ENCODE results near the gene SLC2A4. TPM values are rescaled to one million over a fixed set of nuclear protein-coding genes. Genes with fewer than 3 reads are reported as not detected.

SLC2A4 gene
- total RNA-seq, 1 donor from 2014 or later, result 0.38 TPM

GRCh38 chr17:7251661-7252175 lies 29.8 kb upstream of the SLC2A4 start, which contains the start of gene CTDNEP1:
TSS of gene CTDNEP1 (minus strand) at chr17:7251734. CDS start at chr17:7251296, 438 bp downstream.
- Histone ChIP-seq H3K4me3 (ENCODE audit: low read depth, low read length) (peak within 1 kb of the TSS; percentile 81), H3K36me3 (ENCODE audit: control insufficient read depth, insufficient read depth, low read length) (peaks cover 3% of the 10 kb centered on the region), H3K27me3 (ENCODE audit: control insufficient read depth, insufficient read depth, low read length) (no peaks in the 10 kb centered on the region)
- no peak for TF ChIP-seq CTCF (IDR thresholded peaks at IDR 0.05; ENCODE audit: insufficient read depth, low read length, poor library complexity, severe bottlenecking)
- peak; percentile 99 for DNase-seq (ENCODE audit: low read depth)

- peak within 1 kb of the TSS; percentile 81 for H3K4me3 ChIP-seq (ENCODE audit: low read depth, low read length)
- peak; percentile 74 for DNase-seq (ENCODE audit: low read depth)
- no peaks in the 10 kb centered on the region for H3K27me3 ChIP-seq (ENCODE audit: control insufficient read depth, insufficient read depth, low read length)
- TF ChIP-seq CTCF (IDR thresholded peaks at IDR 0.05; ENCODE audit: insufficient read depth, low read length, poor library complexity, severe bottlenecking), result peak; percentile 9
- peaks cover 3% of the 10 kb centered on the region for H3K36me3 ChIP-seq (ENCODE audit: control insufficient read depth, insufficient read depth, low read length)
Measured at GRCh38 chr17:7252176-7253043, 29.1 kb upstream of the SLC2A4 start, which contains the start of gene ELP5. TSS of gene ELP5 (plus strand) at chr17:7252215. CDS start at chr17:7252551, 336 bp downstream.

GRCh38 chr17:7253082-7253481 lies 28.4 kb upstream of the SLC2A4 start:
- peak overlapping the region; percentile 81 for H3K4me3 ChIP-seq (ENCODE audit: low read depth, low read length)

GRCh38 chr17:7254511-7254910 lies 27.0 kb upstream of the SLC2A4 start:
- Histone ChIP-seq H3K36me3 (ENCODE audit: control insufficient read depth, insufficient read depth, low read length) (peaks cover 3% of the 10 kb centered on the region), H3K4me3 (ENCODE audit: low read depth, low read length) (no peak overlapping the region), H3K27me3 (ENCODE audit: control insufficient read depth, insufficient read depth, low read length) (no peaks in the 10 kb centered on the region)
- no peak for DNase-seq (ENCODE audit: low read depth)
- no peak for TF ChIP-seq CTCF (IDR thresholded peaks at IDR 0.05; ENCODE audit: insufficient read depth, low read length, poor library complexity, severe bottlenecking)

More at GRCh38 chr17:7253082-7253481, 28.4 kb upstream of the SLC2A4 start:
- Histone ChIP-seq H3K27me3 (ENCODE audit: control insufficient read depth, insufficient read depth, low read length) (no peaks in the 10 kb centered on the region), H3K36me3 (ENCODE audit: control insufficient read depth, insufficient read depth, low read length) (peaks cover 3% of the 10 kb centered on the region)
- DNase-seq (ENCODE audit: low read depth), result no peak
- no peak for TF ChIP-seq CTCF (IDR thresholded peaks at IDR 0.05; ENCODE audit: insufficient read depth, low read length, poor library complexity, severe bottlenecking)

- Histone ChIP-seq H3K27me3 (ENCODE audit: control insufficient read depth, insufficient read depth, low read length) (peaks cover 4% of the 10 kb centered on the region), H3K4me3 (ENCODE audit: low read depth, low read length) (no peak overlapping the region), H3K36me3 (ENCODE audit: control insufficient read depth, insufficient read depth, low read length) (peaks cover 3% of the 10 kb centered on the region)
- TF ChIP-seq CTCF (IDR thresholded peaks at IDR 0.05; ENCODE audit: insufficient read depth, low read length, poor library complexity, severe bottlenecking), result no peak
- no peak for DNase-seq (ENCODE audit: low read depth)
Measured at GRCh38 chr17:7256766-7257456, 24.6 kb upstream of the SLC2A4 start.

Measured in kidney epithelial cell (primary cell).